Activated CD4-positive, alpha-beta T cell treated with anti-CD3 and anti-CD28 coated beads for 36 hours (primary cell): ENCODE measurements around the gene RABGGTA. TPM values are rescaled to one million over a fixed set of nuclear protein-coding genes. Genes with fewer than 3 reads are reported as not detected.

Experiments used
- ATAC-seq: fragments of 200-7000 bp; cut with Tn5 transposase; one replicate; pipeline ENCODE4 v1.10.0; 2021; ENCODE audit warnings: mild to moderate bottlenecking, moderate library complexity
- CTCF ChIA-PET: fragments of 350-600 bp; sonication (Branson Sonifier 250); formaldehyde crosslinking; loops from one replicate; lab custom pipeline; 2021; ENCODE audit warnings: antibody characterized with exemption; lab: Charles Lee
- POLR2A ChIA-PET: fragments of 350-600 bp; sonication (Branson Sonifier 250); formaldehyde crosslinking; loops from one replicate; lab custom pipeline; 2021; ENCODE audit warnings: antibody characterized with exemption, inconsistent platforms; lab: Charles Lee
- DNase-seq: peaks from one replicate; pipeline ENCODE4 v3.0.0-alpha.2; 2020
- H3K27ac Mint-ChIP-seq: one replicate; pipeline ENCODE4 v1.8.0; 2021; ENCODE audit warnings: mixed read lengths
- H3K27me3 Mint-ChIP-seq: one replicate; pipeline ENCODE4 v1.8.0; 2021; ENCODE audit warnings: mixed read lengths
- H3K36me3 Mint-ChIP-seq: one replicate; pipeline ENCODE4 v1.8.0; 2021; ENCODE audit warnings: low read depth, mixed read lengths
- H3K4me1 Mint-ChIP-seq: one replicate; pipeline ENCODE4 v1.8.0; 2021; ENCODE audit warnings: mixed read lengths
- H3K4me3 Mint-ChIP-seq: one replicate; pipeline ENCODE4 v1.8.0; 2021; ENCODE audit warnings: mild to moderate bottlenecking, moderate library complexity, mixed read lengths
- H3K9me3 Mint-ChIP-seq: one replicate; pipeline ENCODE4 v1.8.0; 2021; ENCODE audit warnings: low read depth, mixed read lengths
- intact Hi-C, 2 experiments: fragments of 100-400 bp; cut with DNase I in 1 of 2; cut with micrococcal nuclease in 1 of 2; formaldehyde crosslinking; loops; one replicate each; pipeline versions ENCODE4 v1.14.2 to v1.15.1; 2022 to 2024; cut with DNase I, micrococcal nuclease
- total RNA-seq, 2 experiments: library from RNA; stranded (reverse); gene quantifications; one replicate each; pipeline ENCODE4 v1.2.3, GENCODE V29; 2021

RABGGTA gene
- total RNA-seq, 2 experiments from 2014 or later: 52.1 to 56.0 TPM

DNA sequence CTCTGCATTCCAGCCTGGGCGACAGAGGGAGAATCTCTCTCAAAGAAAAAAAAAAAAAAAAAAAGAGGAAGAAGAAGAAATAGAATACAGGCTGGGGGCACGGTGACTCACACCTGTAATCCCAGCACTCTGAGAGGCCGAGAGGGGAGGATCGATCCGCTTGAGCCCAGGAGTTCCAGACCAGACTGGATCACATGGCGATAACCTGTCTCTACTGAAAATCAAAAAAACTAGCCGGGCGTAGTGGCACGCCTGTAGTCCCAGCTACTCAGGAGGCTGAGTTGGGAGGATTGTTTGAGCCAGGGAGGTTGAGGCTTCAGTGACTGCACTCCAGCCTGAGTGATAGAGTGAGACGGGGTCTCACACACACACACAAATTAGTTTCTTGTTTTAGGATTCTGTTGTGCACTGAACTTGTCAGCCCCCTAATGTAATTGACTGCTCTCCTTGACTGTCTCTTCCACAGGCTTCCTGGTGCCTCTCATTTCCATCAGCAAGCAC, 28.0 kb downstream of the RABGGTA start:
- no peaks in the 10 kb centered on the region for H3K9me3 Mint-ChIP-seq
- ChIA-PET CTCF (interaction anchor here (0.5 to 16.9 kb wide), 21 partner anchors 12 to 365 kb away, joined by 3 to 430 read pairs (median 7); partner anchors contain the start of genes CHMP4A, CIDEB, DHRS1 and LTB4R), POLR2A (interaction anchor here (0.5 to 1.9 kb wide), 7 partner anchors 25 to 950 kb away, joined by 4 to 12 read pairs (median 7); partner anchors contain the start of genes CIDEB, DHRS1, NOP9 and PSME2)
- H3K27ac Mint-ChIP-seq: peak overlapping the region; percentile 99
- H3K36me3 Mint-ChIP-seq: peaks cover 31% of the 10 kb centered on the region
- intact Hi-C loops: loop anchor here (1.0 to 10.0 kb wide), 3 partner anchors 53 to 431 kb away; partner anchors contain the start of gene IPO4 (in 1 of the 2)
- H3K27me3 Mint-ChIP-seq: no peaks in the 10 kb centered on the region
- peaks cover 53% of the 10 kb centered on the region for H3K4me1 Mint-ChIP-seq
- no peak for ATAC-seq
- H3K4me3 Mint-ChIP-seq: peak overlapping the region; percentile 94
- peak; percentile 35 for DNase-seq

DNA sequence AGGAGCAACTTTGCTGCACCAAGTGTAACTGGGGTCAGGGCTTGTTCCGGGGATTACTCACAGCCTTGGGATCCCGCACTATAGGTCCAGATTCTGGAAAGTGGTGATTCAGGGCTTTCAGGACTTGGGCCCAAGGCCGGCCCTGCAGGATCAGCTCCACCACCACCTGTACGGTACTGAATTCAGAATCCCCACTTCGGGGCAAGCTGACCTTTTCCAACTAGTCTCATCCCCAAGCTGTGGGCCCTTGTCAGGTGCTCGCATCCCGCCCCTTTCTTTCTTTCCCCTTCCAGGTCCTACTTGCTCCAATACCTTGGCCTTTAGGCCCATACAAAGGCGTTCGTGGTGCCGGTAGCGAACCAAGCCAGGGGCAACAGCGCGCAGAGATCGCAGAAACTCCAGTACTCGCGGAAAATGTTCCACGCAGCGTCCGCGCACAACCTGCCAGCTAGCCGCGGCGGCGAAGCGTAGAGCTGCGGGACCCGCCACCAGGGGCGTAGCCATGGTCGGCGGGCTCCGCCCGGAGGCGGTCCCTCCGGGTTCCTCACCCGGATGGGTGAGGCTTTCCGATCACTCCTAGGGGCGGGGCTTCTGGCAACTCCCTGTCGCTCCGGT, 29.5 kb downstream of the RABGGTA start:
- peaks cover 42% of the 10 kb centered on the region for H3K36me3 Mint-ChIP-seq
- CTCF ChIA-PET: interaction anchor here (0.6 to 16.9 kb wide), 38 partner anchors 9 to 199 kb away, joined by 3 to 430 read pairs (median 5); partner anchors contain the start of genes CHMP4A, CIDEB, DCAF11 and DHRS1
- intact Hi-C loops: loop anchor here (1.0 to 10.0 kb wide), 17 partner anchors 10 to 941 kb away; partner anchors contain the start of genes CHMP4A (in 2 of the 2), GMPR2 (in 2 of the 2), IPO4 (in 2 of the 2) and IRF9 (in 2 of the 2)
- peak overlapping the region; percentile 94 for H3K4me3 Mint-ChIP-seq
- H3K27ac Mint-ChIP-seq: peak overlapping the region; percentile 99
- ATAC-seq (peak; percentile 83), DNase-seq (peak; percentile 97)
- H3K9me3 Mint-ChIP-seq: no peaks in the 10 kb centered on the region
- H3K4me1 Mint-ChIP-seq: peaks cover 55% of the 10 kb centered on the region
- POLR2A ChIA-PET: interaction anchor here (0.6 to 1.9 kb wide), 21 partner anchors 9 to 189 kb away, joined by 3 to 18 read pairs (median 6); partner anchors contain the start of genes CBLN3, CHMP4A, DCAF11 and DHRS1
- H3K27me3 Mint-ChIP-seq: no peaks in the 10 kb centered on the region

DNA sequence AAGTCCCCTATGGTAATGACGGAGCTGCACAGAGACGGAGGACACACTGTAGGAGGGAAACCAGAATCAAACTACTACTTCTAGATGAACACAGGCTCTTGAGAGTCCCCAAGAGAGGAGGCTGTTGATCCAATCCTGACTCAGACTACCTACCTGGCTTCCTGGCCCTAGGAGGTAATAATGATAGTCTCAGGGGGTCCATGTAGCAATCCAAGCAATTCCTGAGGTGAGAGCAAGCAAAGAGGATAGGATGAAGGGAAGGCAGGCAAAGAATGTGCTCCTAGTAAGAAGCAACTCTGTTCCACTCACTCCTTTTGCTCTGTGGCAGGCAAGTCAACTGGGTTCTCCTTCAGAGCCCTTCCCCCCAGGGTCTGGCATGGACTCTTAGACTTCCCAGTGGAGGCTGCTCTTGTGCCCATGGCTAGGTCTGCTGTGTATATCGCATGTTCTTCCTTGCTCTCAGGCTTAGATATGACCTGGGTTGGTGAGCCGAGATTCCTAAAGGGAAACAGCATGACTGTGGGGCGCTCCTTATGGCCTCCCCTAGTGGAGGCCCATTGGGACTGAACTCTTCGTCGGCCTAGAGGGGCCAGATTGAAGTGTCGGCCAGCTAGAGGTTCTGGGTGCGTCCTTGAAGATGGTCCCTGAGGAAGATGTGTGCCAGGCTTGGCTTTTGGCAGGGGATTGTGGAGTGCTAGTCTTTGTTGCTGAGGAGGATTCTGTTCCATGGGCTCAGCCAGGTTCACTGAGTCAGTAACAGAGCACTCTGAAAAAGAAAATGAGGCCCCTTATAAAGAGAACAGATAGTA, 31.1 kb downstream of the RABGGTA start:
- no peak for ATAC-seq
- H3K9me3 Mint-ChIP-seq: no peaks in the 10 kb centered on the region
- H3K27ac Mint-ChIP-seq: peak overlapping the region; percentile 56
- H3K4me3 Mint-ChIP-seq: peak overlapping the region; percentile 94
- H3K36me3 Mint-ChIP-seq: peaks cover 54% of the 10 kb centered on the region
- CTCF ChIA-PET: interaction anchor here (0.8 to 16.9 kb wide), 5 partner anchors 25 to 151 kb away, joined by 3 to 430 read pairs (median 3); partner anchors contain the start of genes CIDEB, DCAF11, DHRS1 and LTB4R
- H3K27me3 Mint-ChIP-seq: no peaks in the 10 kb centered on the region
- POLR2A ChIA-PET: no interaction called here
- peaks cover 65% of the 10 kb centered on the region for H3K4me1 Mint-ChIP-seq
- intact Hi-C loops: loop anchor here in 1 of 2 experiments (10.0 kb wide), 1 partner anchor 434 kb away; no protein-coding TSS in a partner anchor
- no peak for DNase-seq

DNA sequence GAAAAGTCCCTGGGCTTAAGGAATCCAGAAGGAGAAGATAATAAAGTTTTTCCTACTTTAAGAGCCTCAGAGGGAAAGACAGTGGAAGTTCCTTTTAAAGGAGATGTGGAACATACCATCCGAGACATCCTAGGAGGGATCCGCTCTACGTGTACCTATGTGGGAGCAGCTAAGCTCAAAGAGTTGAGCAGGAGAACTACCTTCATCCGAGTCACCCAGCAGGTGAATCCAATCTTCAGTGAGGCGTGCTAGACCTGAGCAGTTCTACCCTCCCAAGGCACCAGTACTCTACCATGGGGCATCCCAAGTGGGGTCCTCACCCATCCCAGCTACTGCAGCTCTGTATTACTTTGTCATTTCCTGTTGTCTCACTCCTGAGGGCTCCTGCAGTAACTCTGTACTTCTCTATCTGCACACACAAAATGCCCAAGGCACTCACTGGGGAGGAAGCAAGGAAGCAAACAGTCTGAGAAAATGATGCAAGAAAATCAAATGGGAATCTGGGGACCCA, 32.8 kb downstream of the RABGGTA start:
- DNase-seq (no peak), ATAC-seq (no peak)
- peaks cover 75% of the 10 kb centered on the region for H3K4me1 Mint-ChIP-seq
- intact Hi-C loops: no loop called here
- H3K27ac Mint-ChIP-seq: peak overlapping the region; percentile 86
- no peaks in the 10 kb centered on the region for H3K9me3 Mint-ChIP-seq
- no peak overlapping the region for H3K4me3 Mint-ChIP-seq
- ChIA-PET CTCF (interaction anchor here (0.8 to 16.9 kb wide), 7 partner anchors 9 to 124 kb away, joined by 3 to 430 read pairs (median 4); partner anchors contain the start of genes CHMP4A, CIDEB, DCAF11 and DHRS1), POLR2A (interaction anchor here (1.0 kb wide), 2 partner anchors 58 to 59 kb away, joined by 3 to 4 read pairs; no protein-coding TSS in a partner anchor)
- H3K27me3 Mint-ChIP-seq: no peaks in the 10 kb centered on the region
- H3K36me3 Mint-ChIP-seq: peaks cover 63% of the 10 kb centered on the region

DNA sequence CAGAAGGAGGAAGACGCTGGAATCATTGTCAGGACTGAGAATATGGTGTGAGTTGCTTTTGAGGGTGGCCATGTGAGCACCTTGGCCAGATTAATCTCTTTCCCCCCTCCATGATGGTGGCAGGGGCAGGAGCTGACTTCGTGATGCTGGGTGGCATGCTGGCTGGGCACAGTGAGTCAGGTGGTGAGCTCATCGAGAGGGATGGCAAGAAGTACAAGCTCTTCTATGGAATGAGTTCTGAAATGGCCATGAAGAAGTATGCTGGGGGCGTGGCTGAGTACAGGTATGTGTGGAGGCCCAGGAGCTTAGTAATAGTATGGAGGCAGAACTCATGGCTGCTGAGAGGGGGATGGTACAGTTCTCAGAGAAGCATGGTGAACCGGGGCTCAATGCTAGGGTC, 33.3 kb downstream of the RABGGTA start:
- DNase-seq: peak; percentile 31
- Mint-ChIP-seq H3K27me3 (no peaks in the 10 kb centered on the region), H3K4me3 (no peak overlapping the region), H3K27ac (peak overlapping the region; percentile 44), H3K36me3 (peaks cover 63% of the 10 kb centered on the region), H3K4me1 (peaks cover 75% of the 10 kb centered on the region), H3K9me3 (no peaks in the 10 kb centered on the region)
- intact Hi-C loops: no loop called here
- ChIA-PET CTCF (interaction anchor here (1.3 to 16.9 kb wide), 4 partner anchors 24 to 66 kb away, joined by 4 to 430 read pairs (median 6); partner anchors contain the start of genes CHMP4A, CIDEB, DHRS1 and LTB4R), POLR2A (interaction anchor here (1.0 kb wide), 2 partner anchors 59 to 60 kb away, joined by 3 to 4 read pairs; no protein-coding TSS in a partner anchor)
- ATAC-seq: no peak

DNA sequence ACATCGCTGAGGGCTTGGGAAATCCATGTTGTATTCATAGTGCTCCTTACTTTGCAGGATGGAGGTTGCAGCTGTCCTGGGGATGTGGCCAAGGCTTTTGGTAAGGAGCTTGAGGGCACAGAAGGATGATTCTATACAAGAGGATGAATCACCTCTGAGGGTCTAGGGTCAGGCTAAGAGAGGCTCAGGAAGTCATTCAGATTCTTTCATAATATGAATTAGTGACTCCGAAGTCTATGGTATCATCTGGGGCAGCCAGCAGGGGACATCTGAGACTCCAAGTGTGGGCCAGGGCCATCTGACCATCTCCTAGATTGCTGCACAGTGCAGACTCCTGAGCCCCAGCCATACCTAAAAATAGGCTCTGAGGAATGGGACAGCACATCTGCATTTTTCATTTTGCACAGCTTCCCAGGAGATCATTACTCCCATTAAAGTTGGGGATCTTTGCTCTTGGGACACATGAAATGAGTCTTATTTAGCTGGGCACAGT, 33.9 kb downstream of the RABGGTA start:
- Mint-ChIP-seq H3K36me3 (peaks cover 63% of the 10 kb centered on the region), H3K27me3 (no peaks in the 10 kb centered on the region), H3K9me3 (no peaks in the 10 kb centered on the region), H3K4me1 (peaks cover 75% of the 10 kb centered on the region), H3K4me3 (no peak overlapping the region), H3K27ac (peak overlapping the region; percentile 44)
- POLR2A ChIA-PET: interaction anchor here (0.9 to 1.0 kb wide), 3 partner anchors 9 to 60 kb away, joined by 3 to 4 read pairs (median 4); no protein-coding TSS in a partner anchor
- intact Hi-C loops: no loop called here
- ATAC-seq: no peak
- CTCF ChIA-PET: interaction anchor here (0.7 to 16.9 kb wide), 6 partner anchors 17 to 67 kb away, joined by 3 to 430 read pairs (median 5); partner anchors contain the start of genes CHMP4A, CIDEB, DHRS1 and LTB4R
- no peak for DNase-seq

DNA sequence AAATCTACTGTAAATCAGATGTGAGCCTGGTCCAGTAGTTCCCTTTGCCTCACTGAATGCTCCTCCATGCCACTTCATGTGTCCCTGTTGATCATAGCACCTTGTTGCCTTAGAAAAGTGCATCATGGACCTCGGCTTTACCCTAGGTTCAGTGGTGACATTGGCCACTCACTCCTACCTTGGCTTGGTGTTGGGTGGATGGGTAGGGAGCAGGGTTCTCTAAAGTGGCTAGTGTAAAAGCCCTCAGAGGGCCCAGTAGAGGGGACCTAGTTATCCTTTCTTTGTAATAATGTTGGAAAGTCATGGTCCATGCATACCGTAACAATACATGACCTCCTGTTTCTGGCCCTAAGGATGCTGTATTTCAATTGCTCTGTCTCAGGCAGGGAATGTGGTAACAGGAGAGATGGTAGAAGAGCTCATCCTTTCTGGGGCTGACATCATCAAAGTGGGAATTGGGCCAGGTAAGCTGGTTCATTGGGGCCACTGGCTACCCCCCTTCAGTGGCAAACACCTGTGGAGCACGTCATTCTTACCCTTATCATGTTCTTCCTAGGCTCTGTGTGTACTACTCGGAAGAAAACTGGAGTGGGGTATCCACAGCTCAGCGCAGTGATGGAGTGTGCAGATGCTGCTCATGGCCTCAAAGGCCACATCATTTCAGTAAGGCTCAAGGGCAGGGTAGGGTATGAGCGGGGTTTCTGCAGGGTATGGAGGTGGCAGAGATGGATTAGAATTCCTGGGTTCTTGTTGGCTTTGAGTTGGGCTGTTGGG, 34.5 kb downstream of the RABGGTA start:
- H3K9me3 Mint-ChIP-seq: no peaks in the 10 kb centered on the region
- peaks cover 75% of the 10 kb centered on the region for H3K4me1 Mint-ChIP-seq
- H3K27ac Mint-ChIP-seq: peak overlapping the region; percentile 23
- intact Hi-C loops: no loop called here
- no peak for DNase-seq
- H3K27me3 Mint-ChIP-seq: no peaks in the 10 kb centered on the region
- ChIA-PET POLR2A (interaction anchor here (0.9 kb wide), 1 partner anchor 9 kb away, joined by 4 read pairs; no protein-coding TSS in a partner anchor), CTCF (interaction anchor here (0.7 to 16.9 kb wide), 6 partner anchors 17 to 68 kb away, joined by 3 to 430 read pairs (median 6); partner anchors contain the start of genes CHMP4A, CIDEB, DHRS1 and LTB4R)
- peaks cover 63% of the 10 kb centered on the region for H3K36me3 Mint-ChIP-seq
- no peak for ATAC-seq
- H3K4me3 Mint-ChIP-seq: no peak overlapping the region

DNA sequence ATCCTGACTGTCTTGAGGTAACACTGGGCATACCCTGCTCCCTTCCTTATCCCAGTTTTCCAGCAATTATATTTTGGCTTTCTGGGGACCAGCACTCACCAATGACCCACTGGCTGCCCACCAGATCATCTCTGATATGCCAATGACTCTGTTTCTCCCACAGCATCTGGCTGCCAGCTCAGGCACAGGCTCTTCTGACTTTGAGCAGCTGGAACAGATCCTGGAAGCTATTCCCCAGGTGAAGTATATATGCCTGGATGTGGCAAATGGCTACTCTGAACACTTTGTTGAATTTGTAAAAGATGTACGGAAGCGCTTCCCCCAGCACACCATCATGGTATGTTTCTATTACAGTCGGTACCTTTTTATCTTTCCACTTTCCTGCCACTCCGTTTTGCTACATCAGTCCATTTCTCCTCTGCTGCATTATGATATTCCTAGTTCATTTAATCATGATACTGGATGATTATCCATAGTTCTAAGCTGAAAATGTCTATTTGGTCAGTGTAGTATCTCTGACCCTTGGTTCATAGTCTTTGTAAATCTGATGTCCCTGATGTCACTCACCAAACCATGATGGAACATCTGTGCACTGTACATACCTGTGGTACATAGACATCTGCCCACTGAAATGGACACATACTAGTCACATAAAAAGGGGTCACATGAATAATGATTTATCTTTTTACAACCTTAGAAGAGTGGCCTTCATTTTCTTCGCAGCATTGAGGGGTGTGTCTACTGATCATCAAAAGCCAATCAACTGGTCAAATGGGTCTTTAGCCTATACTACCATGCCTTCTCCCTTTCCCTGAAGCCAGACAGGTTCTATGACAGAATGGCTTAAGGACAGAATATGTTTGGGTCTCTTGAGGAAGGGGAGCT, 35.4 kb downstream of the RABGGTA start:
- intact Hi-C loops: no loop called here
- peaks cover 67% of the 10 kb centered on the region for H3K36me3 Mint-ChIP-seq
- H3K9me3 Mint-ChIP-seq: no peaks in the 10 kb centered on the region
- H3K4me1 Mint-ChIP-seq: peaks cover 78% of the 10 kb centered on the region
- no peaks in the 10 kb centered on the region for H3K27me3 Mint-ChIP-seq
- no peak for DNase-seq
- no peak overlapping the region for H3K4me3 Mint-ChIP-seq
- CTCF ChIA-PET: interaction anchor here (0.6 to 16.9 kb wide), 4 partner anchors 20 to 68 kb away, joined by 3 to 430 read pairs (median 4); partner anchors contain the start of genes CHMP4A, CIDEB, DHRS1 and LTB4R
- peak overlapping the region; percentile 66 for H3K27ac Mint-ChIP-seq
- no peak for ATAC-seq
- POLR2A ChIA-PET: interaction anchor here (1.3 kb wide), 1 partner anchor 11 kb away, joined by 6 read pairs; no protein-coding TSS in a partner anchor
